KMS-11 (cell line): Measurements from ENCODE around the gene BCDIN3D.

Experiments
- H2AFZ ChIP-seq: fragments of 200-600 bp; sonication (generic); 2 replicates; pipeline ENCODE4 v1.6.1; 2016; ENCODE audit warnings: antibody characterized with exemption, mixed run types, low read depth
- H3K27ac ChIP-seq: fragments of 200-600 bp; sonication (generic); 2 replicates; pipeline ENCODE4 v1.6.1; 2016; ENCODE audit warnings: mild to moderate bottlenecking, mixed run types
- H3K27me3 ChIP-seq: fragments of 200-600 bp; sonication (generic); 2 replicates; pipeline ENCODE4 v1.6.1; 2017; ENCODE audit warnings: mild to moderate bottlenecking, low read depth, mixed run types, moderate library complexity; ENCODE audit not compliant: insufficient read depth
- H3K36me3 ChIP-seq: fragments of 200-600 bp; sonication (generic); 2 replicates; pipeline ENCODE4 v1.6.1; 2017; ENCODE audit warnings: mild to moderate bottlenecking, mixed run types; ENCODE audit not compliant: insufficient read depth
- H3K4me1 ChIP-seq: fragments of 200-600 bp; sonication (generic); 2 replicates; pipeline ENCODE4 v1.6.1; 2016; ENCODE audit warnings: mild to moderate bottlenecking, low read depth, mixed run types; ENCODE audit not compliant: poor library complexity, severe bottlenecking
- H3K4me2 ChIP-seq: fragments of 200-600 bp; sonication (generic); 2 replicates; pipeline ENCODE4 v1.7.0; 2016; ENCODE audit warnings: mild to moderate bottlenecking, mixed run types
- H3K4me3 ChIP-seq: fragments of 200-600 bp; sonication (generic); IDR thresholded peaks from 2 replicates; pipeline ENCODE4 v1.6.1; 2017; ENCODE audit warnings: low read depth, low read length, mixed read lengths; ENCODE audit not compliant: insufficient read depth
- H3K79me2 ChIP-seq: fragments of 200-600 bp; sonication (generic); 2 replicates; pipeline ENCODE4 v1.6.1; 2016; ENCODE audit warnings: low read depth, mixed run types; ENCODE audit not compliant: insufficient read depth
- H3K9ac ChIP-seq: fragments of 200-600 bp; sonication (generic); 2 replicates; pipeline ENCODE4 v1.6.1; 2016; ENCODE audit warnings: mild to moderate bottlenecking, mixed run types
- H4K20me1 ChIP-seq: fragments of 200-600 bp; sonication (generic); 2 replicates; pipeline ENCODE4 v1.6.1; 2016; ENCODE audit warnings: mild to moderate bottlenecking, mixed run types; ENCODE audit not compliant: insufficient read depth
- CTCF ChIP-seq: fragments of 200-600 bp; sonication (generic); conservative IDR thresholded peaks from 2 replicates; pipeline ENCODE4 v1.6.1; 2017; ENCODE audit warnings: low read depth, mild to moderate bottlenecking, antibody characterized with exemption, low read length, moderate library complexity, mixed read lengths

BCDIN3D gene

DNA sequence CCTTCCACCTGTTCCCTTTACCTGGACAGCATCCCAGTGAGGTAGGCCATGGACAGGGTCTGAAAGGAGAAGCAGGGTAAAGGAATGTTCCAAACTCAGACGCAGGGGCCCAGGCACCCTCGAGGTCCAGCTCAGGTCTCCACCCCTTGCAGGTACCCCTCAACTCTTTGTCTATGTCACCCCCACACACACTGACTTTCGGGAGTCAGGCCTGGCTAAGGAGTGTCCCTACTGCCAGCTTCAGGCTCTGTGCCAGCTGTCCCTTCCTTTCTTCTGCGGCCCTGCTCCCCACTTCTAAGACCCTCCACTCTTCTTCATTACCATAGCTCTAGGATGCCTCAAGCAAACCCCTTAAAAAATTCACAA, 47.2 kb upstream of the BCDIN3D start:
- Histone ChIP-seq H3K27me3 (peaks cover 40% of the 10 kb centered on the region), H2AFZ (no peak overlapping the region), H3K4me2 (no peak overlapping the region), H3K4me1 (no peaks in the 10 kb centered on the region), H3K36me3 (no peaks in the 10 kb centered on the region), H3K9ac (no peak overlapping the region), H3K79me2 (no peaks in the 10 kb centered on the region), H3K27ac (no peak overlapping the region), H3K4me3 (no peak overlapping the region), H4K20me1 (no peaks in the 10 kb centered on the region)
- TF ChIP-seq CTCF: no peak

- no peaks in the 10 kb centered on the region for H4K20me1 ChIP-seq
- peaks cover 46% of the 10 kb centered on the region for H3K27me3 ChIP-seq
- H3K9ac ChIP-seq: no peak overlapping the region
- no peaks in the 10 kb centered on the region for H3K36me3 ChIP-seq
- H3K4me2 ChIP-seq: no peak overlapping the region
- H3K4me1 ChIP-seq: no peaks in the 10 kb centered on the region
- no peaks in the 10 kb centered on the region for H3K79me2 ChIP-seq
- no peak overlapping the region for H3K27ac ChIP-seq
- H2AFZ ChIP-seq: no peak overlapping the region
- no peak for TF ChIP-seq CTCF
- H3K4me3 ChIP-seq: no peak overlapping the region
Measured at GRCh38 chr12:49889361-49890095, 46.6 kb upstream of the BCDIN3D start.

- no peaks in the 10 kb centered on the region for H3K79me2 ChIP-seq
- no peak overlapping the region for H3K4me3 ChIP-seq
- H3K27me3 ChIP-seq: peaks cover 55% of the 10 kb centered on the region
- no peaks in the 10 kb centered on the region for H4K20me1 ChIP-seq
- H3K36me3 ChIP-seq: no peaks in the 10 kb centered on the region
- no peak overlapping the region for H2AFZ ChIP-seq
- H3K4me1 ChIP-seq: no peaks in the 10 kb centered on the region
- no peak overlapping the region for H3K9ac ChIP-seq
- H3K4me2 ChIP-seq: no peak overlapping the region
- TF ChIP-seq CTCF: no peak
- H3K27ac ChIP-seq: no peak overlapping the region
Measured at GRCh38 chr12:49888461-49889151, 45.7 kb upstream of the BCDIN3D start.

DNA sequence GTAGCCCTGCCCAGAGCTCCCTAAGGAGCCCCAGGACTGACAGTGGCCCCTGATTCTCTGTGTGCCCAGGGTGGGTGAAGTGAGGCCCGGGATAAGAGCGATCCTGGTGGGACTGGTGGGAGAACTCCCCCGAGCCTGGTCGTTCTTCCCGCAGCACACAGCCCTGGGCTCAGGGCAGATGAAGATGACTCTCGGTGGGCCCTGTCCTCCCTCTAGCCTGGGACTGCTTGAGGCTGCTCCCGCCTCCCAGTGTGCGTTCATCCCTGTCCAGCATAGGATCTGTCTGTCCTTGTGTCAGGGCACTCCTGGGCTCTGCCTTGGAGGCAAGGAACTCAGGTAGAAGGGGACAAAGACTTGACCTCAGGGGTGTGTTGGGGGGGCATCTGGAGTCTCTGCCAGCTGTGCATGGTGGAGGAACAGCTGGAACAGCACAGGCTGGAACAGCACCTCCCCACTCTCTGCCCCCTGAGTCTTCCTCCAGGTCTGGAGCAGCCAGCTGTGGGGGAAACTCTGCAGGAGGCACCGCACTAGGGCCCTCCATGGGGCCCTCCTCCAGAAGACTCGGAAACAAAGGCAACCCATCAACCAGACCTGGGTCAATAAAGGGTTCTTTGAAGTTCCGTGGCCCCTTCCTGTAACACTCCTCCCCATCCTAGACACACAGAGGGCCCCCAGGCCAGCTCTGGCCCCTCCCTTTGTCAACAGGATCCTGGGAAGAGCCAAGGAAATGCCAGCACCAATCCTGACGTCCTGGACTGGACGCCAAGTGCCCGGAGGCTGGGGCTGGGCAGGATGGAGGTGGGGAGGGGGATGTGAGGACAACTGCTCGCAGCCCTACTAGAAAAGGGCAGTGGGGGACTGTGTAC, 44.9 kb upstream of the BCDIN3D start:
- no peaks in the 10 kb centered on the region for H3K36me3 ChIP-seq
- TF ChIP-seq CTCF: no peak
- H3K4me3 ChIP-seq: no peak overlapping the region
- peaks cover 58% of the 10 kb centered on the region for H3K27me3 ChIP-seq
- no peak overlapping the region for H3K9ac ChIP-seq
- no peaks in the 10 kb centered on the region for H4K20me1 ChIP-seq
- no peaks in the 10 kb centered on the region for H3K79me2 ChIP-seq
- no peak overlapping the region for H3K27ac ChIP-seq
- H3K4me1 ChIP-seq: no peaks in the 10 kb centered on the region
- no peak overlapping the region for H3K4me2 ChIP-seq
- no peak overlapping the region for H2AFZ ChIP-seq
